Sigmoid colon (tissue), 4 donors: ENCODE results near the gene HABP2.

ENCODE experiments used
- CTCF ChIP-seq, 4 experiments: fragments of 450-650 bp in 3 of 4; fragments of 200-600 bp in 1 of 4; IDR thresholded peaks; one replicate each; pipeline ENCODE4 v1.5.1; 2016 to 2019; ENCODE audit warnings: antibody characterized with exemption in 4 of 4, mild to moderate bottlenecking in 3 of 4, moderate library complexity in 2 of 4
- POLR2A ChIP-seq, 2 donors: fragments of 450-650 bp; IDR thresholded peaks; one replicate each; pipeline ENCODE4 v1.6.1; 2016; ENCODE audit warnings: antibody characterized with exemption in 2 of 2, mild to moderate bottlenecking in 2 of 2, moderate library complexity in 2 of 2
- POLR2AphosphoS5 ChIP-seq, 4 donors: sonication (generic); formaldehyde crosslinking; IDR thresholded peaks; one replicate each; pipeline ENCODE4 v1.6.1; 2017; ENCODE audit warnings: antibody characterized with exemption in 4 of 4

GRCh38 chr10:113549856-113550255, 3.0 kb upstream of the HABP2 start:
- TF ChIP-seq CTCF (IDR thresholded peaks at IDR 0.05) = no peak
- no peak for TF ChIP-seq POLR2AphosphoS5 (IDR thresholded peaks at IDR 0.05)
- TF ChIP-seq POLR2A (IDR thresholded peaks at IDR 0.05) = no peak
